KMS-11 (cell line): Measurements from ENCODE around the gene THOP1.

Source experiments
- H2AFZ ChIP-seq: fragments of 200-600 bp; sonication (generic); 2 replicates; pipeline ENCODE4 v1.6.1; 2016; ENCODE audit warnings: antibody characterized with exemption, mixed run types, low read depth
- H3K27ac ChIP-seq: fragments of 200-600 bp; sonication (generic); 2 replicates; pipeline ENCODE4 v1.6.1; 2016; ENCODE audit warnings: mild to moderate bottlenecking, mixed run types
- H3K27me3 ChIP-seq: fragments of 200-600 bp; sonication (generic); 2 replicates; pipeline ENCODE4 v1.6.1; 2017; ENCODE audit warnings: mild to moderate bottlenecking, low read depth, mixed run types, moderate library complexity; ENCODE audit not compliant: insufficient read depth
- H3K36me3 ChIP-seq: fragments of 200-600 bp; sonication (generic); 2 replicates; pipeline ENCODE4 v1.6.1; 2017; ENCODE audit warnings: mild to moderate bottlenecking, mixed run types; ENCODE audit not compliant: insufficient read depth
- H3K4me1 ChIP-seq: fragments of 200-600 bp; sonication (generic); 2 replicates; pipeline ENCODE4 v1.6.1; 2016; ENCODE audit warnings: mild to moderate bottlenecking, low read depth, mixed run types; ENCODE audit not compliant: poor library complexity, severe bottlenecking
- H3K4me2 ChIP-seq: fragments of 200-600 bp; sonication (generic); 2 replicates; pipeline ENCODE4 v1.7.0; 2016; ENCODE audit warnings: mild to moderate bottlenecking, mixed run types
- H3K4me3 ChIP-seq: fragments of 200-600 bp; sonication (generic); IDR thresholded peaks from 2 replicates; pipeline ENCODE4 v1.6.1; 2017; ENCODE audit warnings: low read depth, low read length, mixed read lengths; ENCODE audit not compliant: insufficient read depth
- H3K79me2 ChIP-seq: fragments of 200-600 bp; sonication (generic); 2 replicates; pipeline ENCODE4 v1.6.1; 2016; ENCODE audit warnings: low read depth, mixed run types; ENCODE audit not compliant: insufficient read depth
- H3K9ac ChIP-seq: fragments of 200-600 bp; sonication (generic); 2 replicates; pipeline ENCODE4 v1.6.1; 2016; ENCODE audit warnings: mild to moderate bottlenecking, mixed run types
- H4K20me1 ChIP-seq: fragments of 200-600 bp; sonication (generic); 2 replicates; pipeline ENCODE4 v1.6.1; 2016; ENCODE audit warnings: mild to moderate bottlenecking, mixed run types; ENCODE audit not compliant: insufficient read depth
- TF ChIP-seq, protein P1 (sequence below): fragments of 200-600 bp; sonication (generic); conservative IDR thresholded peaks from 2 replicates; pipeline ENCODE4 v1.6.1; 2017; ENCODE audit warnings: low read depth, mild to moderate bottlenecking, antibody characterized with exemption, low read length, moderate library complexity, mixed read lengths

Gene THOP1

GRCh38 chr19:2811735-2812413 is 26.6 kb downstream of the THOP1 start:
- no peak overlapping the region for H3K4me3 ChIP-seq
- H3K36me3 ChIP-seq = no peaks in the 10 kb centered on the region; the same call in 1 of the 2 replicates
- H3K4me1 ChIP-seq = no peaks in the 10 kb centered on the region
- H4K20me1 ChIP-seq = no peaks in the 10 kb centered on the region
- H3K27me3 ChIP-seq = no peaks in the 10 kb centered on the region
- H3K4me2 ChIP-seq = no peak overlapping the region
- H3K79me2 ChIP-seq = no peaks in the 10 kb centered on the region
- H3K27ac ChIP-seq = no peak overlapping the region
- no peak overlapping the region for H2AFZ ChIP-seq
- no peak overlapping the region for H3K9ac ChIP-seq
- TF ChIP-seq, protein P1, sequence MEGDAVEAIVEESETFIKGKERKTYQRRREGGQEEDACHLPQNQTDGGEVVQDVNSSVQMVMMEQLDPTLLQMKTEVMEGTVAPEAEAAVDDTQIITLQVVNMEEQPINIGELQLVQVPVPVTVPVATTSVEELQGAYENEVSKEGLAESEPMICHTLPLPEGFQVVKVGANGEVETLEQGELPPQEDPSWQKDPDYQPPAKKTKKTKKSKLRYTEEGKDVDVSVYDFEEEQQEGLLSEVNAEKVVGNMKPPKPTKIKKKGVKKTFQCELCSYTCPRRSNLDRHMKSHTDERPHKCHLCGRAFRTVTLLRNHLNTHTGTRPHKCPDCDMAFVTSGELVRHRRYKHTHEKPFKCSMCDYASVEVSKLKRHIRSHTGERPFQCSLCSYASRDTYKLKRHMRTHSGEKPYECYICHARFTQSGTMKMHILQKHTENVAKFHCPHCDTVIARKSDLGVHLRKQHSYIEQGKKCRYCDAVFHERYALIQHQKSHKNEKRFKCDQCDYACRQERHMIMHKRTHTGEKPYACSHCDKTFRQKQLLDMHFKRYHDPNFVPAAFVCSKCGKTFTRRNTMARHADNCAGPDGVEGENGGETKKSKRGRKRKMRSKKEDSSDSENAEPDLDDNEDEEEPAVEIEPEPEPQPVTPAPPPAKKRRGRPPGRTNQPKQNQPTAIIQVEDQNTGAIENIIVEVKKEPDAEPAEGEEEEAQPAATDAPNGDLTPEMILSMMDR = no peak

DNA sequence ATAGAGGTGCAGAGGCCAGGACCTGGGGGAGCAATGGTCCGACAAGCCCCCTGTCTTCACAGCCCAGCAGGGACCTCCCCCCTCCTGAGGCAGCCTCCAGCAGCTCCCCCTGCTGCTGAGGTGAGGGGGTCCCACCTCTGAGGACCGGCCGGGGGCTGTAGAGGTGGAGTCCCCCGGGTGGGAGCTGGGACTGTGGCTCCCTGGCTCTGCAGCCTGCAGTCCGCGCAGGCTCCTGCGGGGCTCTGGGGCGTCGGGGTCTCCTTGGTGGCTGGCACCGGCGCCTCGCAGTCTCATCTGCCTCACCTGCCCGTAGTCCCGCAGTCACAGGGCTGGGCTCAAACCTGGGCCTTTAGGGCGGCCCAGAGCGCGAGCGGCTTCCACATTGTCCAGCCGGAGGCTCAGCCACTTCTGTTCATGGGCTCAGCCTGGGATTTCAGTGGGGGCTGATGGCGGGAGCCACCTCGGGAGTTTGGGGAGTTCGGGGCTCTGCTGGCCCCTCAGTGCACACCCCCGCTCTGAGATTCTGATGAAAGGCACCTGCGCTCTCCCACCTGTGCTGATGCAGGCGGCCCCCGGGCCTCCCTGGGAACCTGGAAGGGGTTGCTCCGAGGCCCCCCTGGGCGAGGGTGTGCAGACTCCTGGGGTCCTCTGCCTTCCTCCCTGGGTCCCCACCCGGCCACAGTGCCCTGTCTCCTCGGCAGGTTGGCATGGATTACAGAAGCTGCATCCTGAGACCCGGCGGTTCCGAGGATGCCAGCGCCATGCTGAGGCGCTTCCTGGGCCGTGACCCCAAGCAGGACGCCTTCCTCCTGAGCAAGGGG is 27.3 kb downstream of the THOP1 start:
- no peak overlapping the region for H3K4me3 ChIP-seq
- TF ChIP-seq, protein P1 = no peak
- H3K9ac ChIP-seq = no peak overlapping the region
- no peak overlapping the region for H3K4me2 ChIP-seq
- no peaks in the 10 kb centered on the region for H3K27me3 ChIP-seq
- H2AFZ ChIP-seq = no peak overlapping the region
- no peaks in the 10 kb centered on the region for H4K20me1 ChIP-seq
- H3K27ac ChIP-seq = no peak overlapping the region
- no peaks in the 10 kb centered on the region for H3K79me2 ChIP-seq
- no peaks in the 10 kb centered on the region; the same call in 1 of the 2 replicates for H3K36me3 ChIP-seq
- H3K4me1 ChIP-seq = no peaks in the 10 kb centered on the region

GRCh38 chr19:2813235-2814160 is 28.2 kb downstream of the THOP1 start:
- no peak overlapping the region for H2AFZ ChIP-seq
- H3K27ac ChIP-seq = no peak overlapping the region
- no peak overlapping the region for H3K4me2 ChIP-seq
- H3K27me3 ChIP-seq = no peaks in the 10 kb centered on the region
- no peaks in the 10 kb centered on the region for H4K20me1 ChIP-seq
- TF ChIP-seq, protein P1 = no peak
- H3K79me2 ChIP-seq = no peaks in the 10 kb centered on the region
- H3K4me1 ChIP-seq = no peaks in the 10 kb centered on the region
- no peak overlapping the region for H3K4me3 ChIP-seq
- H3K9ac ChIP-seq = no peak overlapping the region
- H3K36me3 ChIP-seq = no peaks in the 10 kb centered on the region; the same call in 1 of the 2 replicates

- Histone ChIP-seq H3K27me3 (no peaks in the 10 kb centered on the region), H4K20me1 (no peaks in the 10 kb centered on the region), H3K4me3 (no peak overlapping the region), H3K4me2 (no peak overlapping the region), H3K4me1 (no peaks in the 10 kb centered on the region), H3K79me2 (no peaks in the 10 kb centered on the region), H3K9ac (no peak overlapping the region), H2AFZ (no peak overlapping the region), H3K27ac (no peak overlapping the region), H3K36me3 (no peaks in the 10 kb centered on the region; the same call in 1 of the 2 replicates)
- TF ChIP-seq, protein P1 = no peak
These were observed 29.1 kb downstream of the THOP1 start for GRCh38 chr19:2814426-2814825.
